Ishikawa (cell line): ENCODE results near the gene SPA17.

Source experiments
- CREB1 ChIP-seq: IDR thresholded peaks from 2 replicates; pipeline ENCODE4 v1.6.1; 2012; ENCODE audit warnings: low read depth
- FOXM1 ChIP-seq: IDR thresholded peaks from 2 replicates; pipeline ENCODE4 v1.6.1; 2012; ENCODE audit warnings: low read depth, borderline replicate concordance
- MAX ChIP-seq: IDR thresholded peaks from 2 replicates; pipeline ENCODE4 v1.6.1; 2012
- RAD21 ChIP-seq: IDR thresholded peaks from 2 replicates; pipeline ENCODE4 v1.6.1; 2012; ENCODE audit warnings: low read depth
- REST ChIP-seq: IDR thresholded peaks from 2 replicates; pipeline ENCODE4 v1.6.1; 2012; ENCODE audit warnings: low read depth, mild to moderate bottlenecking
- TEAD4 ChIP-seq: IDR thresholded peaks from 2 replicates; pipeline ENCODE4 v1.6.1; 2012
- ZBTB7A ChIP-seq: IDR thresholded peaks from 2 replicates; pipeline ENCODE4 v1.6.1; 2012; ENCODE audit warnings: low read depth

GRCh38 chr11:124678416-124678815 lies 4.7 kb downstream of the SPA17 start:
- no peak for TF ChIP-seq CREB1
- no peak for TF ChIP-seq RAD21
- TF ChIP-seq ZBTB7A = no peak
- no peak for TF ChIP-seq FOXM1
- no peak for TF ChIP-seq MAX
- no peak for TF ChIP-seq REST
- TF ChIP-seq TEAD4 = no peak
